Endothelial cell of umbilical vein (primary cell): ENCODE data around the gene GNB1L.

Experiments
- JUN ChIP-seq: IDR thresholded peaks from 2 replicates; pipeline ENCODE4 v1.6.1; 2011; ENCODE audit warnings: borderline replicate concordance, low read depth; ENCODE audit not compliant: insufficient read length, insufficient read depth
- POLR2AphosphoS5 ChIP-seq: IDR thresholded peaks from 2 replicates; pipeline ENCODE4 v1.6.1; 2012; ENCODE audit warnings: low read depth, mild to moderate bottlenecking, control low read depth, low read length, moderate library complexity; ENCODE audit not compliant: insufficient read depth
- TF ChIP-seq, protein P1 (sequence below), 2 donors: IDR thresholded peaks; 1 replicate in 1 of 2; 2 replicates in 1 of 2; pipeline ENCODE4 v1.5.1; 2011; ENCODE audit warnings: low read length in 2 of 2, mild to moderate bottlenecking in 2 of 2, moderate library complexity in 2 of 2, control low read depth in 1 of 2, inconsistent platforms in 1 of 2, low read depth in 1 of 2; ENCODE audit not compliant: insufficient read depth in 1 of 2; ENCODE audit errors: extremely low read depth in 1 of 2

- TF ChIP-seq, protein P1, sequence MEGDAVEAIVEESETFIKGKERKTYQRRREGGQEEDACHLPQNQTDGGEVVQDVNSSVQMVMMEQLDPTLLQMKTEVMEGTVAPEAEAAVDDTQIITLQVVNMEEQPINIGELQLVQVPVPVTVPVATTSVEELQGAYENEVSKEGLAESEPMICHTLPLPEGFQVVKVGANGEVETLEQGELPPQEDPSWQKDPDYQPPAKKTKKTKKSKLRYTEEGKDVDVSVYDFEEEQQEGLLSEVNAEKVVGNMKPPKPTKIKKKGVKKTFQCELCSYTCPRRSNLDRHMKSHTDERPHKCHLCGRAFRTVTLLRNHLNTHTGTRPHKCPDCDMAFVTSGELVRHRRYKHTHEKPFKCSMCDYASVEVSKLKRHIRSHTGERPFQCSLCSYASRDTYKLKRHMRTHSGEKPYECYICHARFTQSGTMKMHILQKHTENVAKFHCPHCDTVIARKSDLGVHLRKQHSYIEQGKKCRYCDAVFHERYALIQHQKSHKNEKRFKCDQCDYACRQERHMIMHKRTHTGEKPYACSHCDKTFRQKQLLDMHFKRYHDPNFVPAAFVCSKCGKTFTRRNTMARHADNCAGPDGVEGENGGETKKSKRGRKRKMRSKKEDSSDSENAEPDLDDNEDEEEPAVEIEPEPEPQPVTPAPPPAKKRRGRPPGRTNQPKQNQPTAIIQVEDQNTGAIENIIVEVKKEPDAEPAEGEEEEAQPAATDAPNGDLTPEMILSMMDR (IDR thresholded peaks at IDR 0.05; ENCODE audit: extremely low read depth in 1 of 2, insufficient read depth in 1 of 2, low read depth in 1 of 2, low read length in 2 of 2) = no peak
- no peak for TF ChIP-seq JUN
- no peak for TF ChIP-seq POLR2AphosphoS5
Observed at GRCh38 chr22:19840059-19840458, 14.6 kb downstream of the GNB1L start.
